Right renal pelvis (tissue), 4 donors: ENCODE data around the gene CDS1. TPM values are rescaled to one million over a fixed set of nuclear protein-coding genes. Genes with fewer than 3 reads are reported as not detected.

Experiments used
- DNase-seq, 4 donors: peaks; one replicate each; pipeline ENCODE4 v3.0.0-alpha.2; 2013; ENCODE audit warnings: low read depth in 4 of 4, low spot score in 3 of 4, missing footprints in 1 of 4
- polyA plus RNA-seq, 4 donors: library from polyadenylated mRNA; unstranded; fragments of 120-200 nt; gene quantifications; one replicate each; pipeline ENCODE4 v1.2.1, GENCODE V29; 2013; ENCODE audit not compliant: insufficient read length in 4 of 4

The CDS1 gene
- polyA plus RNA-seq, 4 donors = 26.3 to 33.8 (median 30.6) TPM

GRCh38 chr4:84699001-84699671, 116.2 kb downstream of the CDS1 start:
- no peak for DNase-seq

Other genes with a start within 250 kb of the CDS1 start
- gene NKX6-1, start 83.8 kb upstream of the CDS1 start, polyA plus RNA-seq = under 1 TPM in 3 of 4 donors, not detected in 1; 0.07 to 0.14 (median 0.13) TPM